SH-SY5Y (cell line): ENCODE results near the gene COL1A1.

Source experiments
- GATA2 ChIP-seq: IDR thresholded peaks from 2 replicates; pipeline ENCODE4 v1.6.1; 2011; ENCODE audit warnings: mild to moderate bottlenecking, low read depth, low read length
- GATA3 ChIP-seq: IDR thresholded peaks from 2 replicates; pipeline ENCODE4 v1.6.1; 2011; ENCODE audit warnings: low read depth, mild to moderate bottlenecking, low read length, moderate library complexity

DNA sequence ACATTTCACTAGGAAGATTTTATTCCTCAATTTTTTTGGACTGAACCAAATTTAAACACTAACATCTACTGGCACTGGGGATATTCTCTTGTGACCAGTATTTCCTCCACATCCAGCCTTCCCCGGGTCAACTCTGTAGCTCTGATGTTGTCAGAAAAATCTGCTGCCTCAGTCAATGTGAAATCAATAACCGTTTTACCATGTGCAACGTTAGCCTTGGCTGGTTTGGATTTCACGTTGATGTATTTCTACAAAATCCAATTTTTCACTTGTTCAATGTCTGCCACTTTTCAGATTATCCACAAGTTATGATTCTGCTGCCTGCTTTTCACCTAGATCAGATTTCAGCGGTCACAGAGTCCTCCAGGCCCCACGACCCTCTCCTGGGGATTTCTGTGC is 28.5 kb downstream of the COL1A1 start:
- TF ChIP-seq GATA2 (no peak), GATA3 (no peak)
